NT2/D1 (cell line): ENCODE results near the gene PCED1B.

Experiments used
- DNase-seq: peaks from one replicate; pipeline ENCODE4 v3.0.0-alpha.2; 2011; ENCODE audit warnings: low read depth, low spot score
- H3K27me3 ChIP-seq: 2 replicates; pipeline ENCODE4 v1.6.0; 2011; ENCODE audit warnings: mild to moderate bottlenecking; ENCODE audit not compliant: insufficient read length, insufficient read depth
- H3K36me3 ChIP-seq: 2 replicates; pipeline ENCODE4 v1.6.1; 2011; ENCODE audit warnings: mild to moderate bottlenecking, low read length, mixed read lengths; ENCODE audit not compliant: insufficient read depth, insufficient read length
- H3K4me1 ChIP-seq: 2 replicates; pipeline ENCODE4 v1.5.1; 2011; ENCODE audit not compliant: insufficient read depth, insufficient read length
- H3K4me3 ChIP-seq: 2 replicates; pipeline ENCODE4 v1.5.1; 2011; ENCODE audit warnings: low read depth; ENCODE audit not compliant: insufficient read length
- H3K9ac ChIP-seq: 2 replicates; pipeline ENCODE4 v1.6.0; 2011; ENCODE audit warnings: low read depth; ENCODE audit not compliant: insufficient read length
- H3K9me3 ChIP-seq: 2 replicates; pipeline ENCODE4 v1.5.1; 2011; ENCODE audit warnings: mild to moderate bottlenecking, low read length; ENCODE audit not compliant: insufficient read depth
- SUZ12 ChIP-seq: IDR thresholded peaks from 2 replicates; pipeline ENCODE4 v1.6.1; 2011; ENCODE audit not compliant: insufficient read length, insufficient read depth; ENCODE audit errors: extremely low read depth
- YY1 ChIP-seq: IDR thresholded peaks from 2 replicates; pipeline ENCODE4 v1.6.1; 2011; ENCODE audit not compliant: insufficient read length, insufficient read depth
- ZNF274 ChIP-seq: IDR thresholded peaks from 2 replicates; pipeline ENCODE4 v1.6.1; 2011; ENCODE audit warnings: mild to moderate bottlenecking, low read depth, low read length

Gene PCED1B

GRCh38 chr12:47206450-47207339 is 127.3 kb downstream of the PCED1B start:
- Histone ChIP-seq H3K4me1 (peaks cover 2% of the 10 kb centered on the region), H3K27me3 (no peaks in the 10 kb centered on the region), H3K9me3 (0 out of 2 replicates have a peak, but pooled peaks cover 7% of the 10 kb centered on the region), H3K9ac (no peak overlapping the region), H3K36me3 (no peaks in the 10 kb centered on the region), H3K4me3 (no peak overlapping the region)
- TF ChIP-seq YY1 (no peak), ZNF274 (no peak), SUZ12 (no peak)
- DNase-seq: no peak

- Histone ChIP-seq H3K4me1 (peaks cover 2% of the 10 kb centered on the region), H3K27me3 (no peaks in the 10 kb centered on the region), H3K9me3 (0 out of 2 replicates have a peak, but pooled peaks cover 7% of the 10 kb centered on the region), H3K4me3 (no peak overlapping the region), H3K9ac (no peak overlapping the region), H3K36me3 (no peaks in the 10 kb centered on the region)
- no peak for DNase-seq
- TF ChIP-seq SUZ12 (no peak), YY1 (no peak), ZNF274 (no peak)
These were observed 127.9 kb downstream of the PCED1B start for GRCh38 chr12:47207340-47207717.

- Histone ChIP-seq H3K9ac (no peak overlapping the region), H3K4me1 (peaks cover 2% of the 10 kb centered on the region), H3K4me3 (no peak overlapping the region), H3K9me3 (0 out of 2 replicates have a peak, but pooled peaks cover 7% of the 10 kb centered on the region), H3K36me3 (no peaks in the 10 kb centered on the region), H3K27me3 (no peaks in the 10 kb centered on the region)
- no peak for DNase-seq
- TF ChIP-seq ZNF274 (no peak), SUZ12 (no peak), YY1 (no peak)
These were observed 128.4 kb downstream of the PCED1B start for GRCh38 chr12:47207829-47208248.

- Histone ChIP-seq H3K9me3 (0 out of 2 replicates have a peak, but pooled peaks cover 7% of the 10 kb centered on the region), H3K4me3 (no peak overlapping the region), H3K9ac (no peak overlapping the region), H3K36me3 (no peaks in the 10 kb centered on the region), H3K27me3 (no peaks in the 10 kb centered on the region), H3K4me1 (peaks cover 2% of the 10 kb centered on the region)
- TF ChIP-seq SUZ12 (no peak), ZNF274 (no peak), YY1 (no peak)
- no peak for DNase-seq
These were observed 129.6 kb downstream of the PCED1B start for GRCh38 chr12:47209014-47209413.

- H3K9me3 ChIP-seq: no peaks in the 10 kb centered on the region
- no peak overlapping the region for H3K9ac ChIP-seq
- TF ChIP-seq ZNF274 (no peak), YY1 (no peak), SUZ12 (no peak)
- peaks cover 2% of the 10 kb centered on the region for H3K4me1 ChIP-seq
- H3K4me3 ChIP-seq: no peak overlapping the region
- H3K27me3 ChIP-seq: no peaks in the 10 kb centered on the region
- no peaks in the 10 kb centered on the region for H3K36me3 ChIP-seq
- no peak for DNase-seq
These were observed 131.4 kb downstream of the PCED1B start for GRCh38 chr12:47210776-47211175.

GRCh38 chr12:47212701-47213039 is 133.2 kb downstream of the PCED1B start:
- no peaks in the 10 kb centered on the region for H3K27me3 ChIP-seq
- no peak for DNase-seq
- no peak overlapping the region for H3K9ac ChIP-seq
- no peaks in the 10 kb centered on the region for H3K9me3 ChIP-seq
- no peaks in the 10 kb centered on the region for H3K36me3 ChIP-seq
- no peak overlapping the region for H3K4me3 ChIP-seq
- no peaks in the 10 kb centered on the region for H3K4me1 ChIP-seq
- TF ChIP-seq ZNF274: no peak
- TF ChIP-seq YY1: no peak
- no peak for TF ChIP-seq SUZ12

- Histone ChIP-seq H3K9ac (no peak overlapping the region), H3K4me3 (no peak overlapping the region), H3K27me3 (no peaks in the 10 kb centered on the region), H3K36me3 (no peaks in the 10 kb centered on the region), H3K4me1 (no peaks in the 10 kb centered on the region), H3K9me3 (no peaks in the 10 kb centered on the region)
- no peak for DNase-seq
- TF ChIP-seq YY1: no peak
- no peak for TF ChIP-seq ZNF274
- no peak for TF ChIP-seq SUZ12
These were observed 134.0 kb downstream of the PCED1B start for GRCh38 chr12:47213396-47213795.
